SU-DHL-6 (cell line): Measurements from ENCODE around the gene IL17REL.

Experiments
- H2AFZ ChIP-seq: fragments of 200-600 bp; sonication (generic); 2 replicates; pipeline ENCODE4 v1.6.1; 2014; ENCODE audit warnings: low read depth, mild to moderate bottlenecking, moderate library complexity, mixed read lengths, antibody characterized with exemption, low read length; ENCODE audit not compliant: severe bottlenecking
- H3F3A ChIP-seq: fragments of 200-600 bp; shearing (Covaris generic); 2 replicates; pipeline ENCODE4 v1.6.0; 2016; ENCODE audit warnings: antibody characterized with exemption, mild to moderate bottlenecking; ENCODE audit not compliant: insufficient read depth
- H3K27ac ChIP-seq: fragments of 200-600 bp; sonication (generic); 2 replicates; pipeline ENCODE4 v1.5.1; 2016; ENCODE audit warnings: low read depth, mild to moderate bottlenecking, low read length, moderate library complexity, mixed read lengths
- H3K27me3 ChIP-seq: fragments of 200-600 bp; sonication (generic), shearing (Covaris generic); 2 replicates; pipeline ENCODE4 v1.6.0; 2014; ENCODE audit warnings: mild to moderate bottlenecking, low read length
- H3K36me3 ChIP-seq: fragments of 200-600 bp; sonication (generic); 2 replicates; pipeline ENCODE4 v1.6.1; 2014; ENCODE audit warnings: mild to moderate bottlenecking, low read length, mixed read lengths
- H3K4me2 ChIP-seq: fragments of 300-600, 200-600 bp; shearing (Covaris generic), sonication (generic); 2 replicates; pipeline ENCODE4 v1.6.0; 2014; ENCODE audit warnings: low read length, low read depth, mild to moderate bottlenecking; ENCODE audit not compliant: poor library complexity, severe bottlenecking
- H3K4me3 ChIP-seq: fragments of 200-600 bp; sonication (generic); 2 replicates; pipeline ENCODE4 v1.5.1; 2014; ENCODE audit warnings: antibody characterized with exemption, low read length, mild to moderate bottlenecking, mixed read lengths; ENCODE audit not compliant: insufficient read depth, poor library complexity, severe bottlenecking
- H3K79me2 ChIP-seq: fragments of 200-600 bp; sonication (generic); 2 replicates; pipeline ENCODE4 v1.6.1; 2014; ENCODE audit warnings: mild to moderate bottlenecking, low read length, moderate library complexity; ENCODE audit not compliant: insufficient read depth
- H3K9ac ChIP-seq: fragments of 200-600 bp; sonication (generic); 2 replicates; pipeline ENCODE4 v1.7.0; 2014; ENCODE audit warnings: mild to moderate bottlenecking, low read length
- H3K9me2 ChIP-seq: fragments of 200-600 bp; sonication (generic); replicated peaks from 2 replicates; pipeline ENCODE4 v1.6.1; 2014; ENCODE audit warnings: low read length; ENCODE audit not compliant: insufficient read depth
- H3K9me3 ChIP-seq: fragments of 200-600 bp; sonication (generic); 2 replicates; pipeline ENCODE4 v1.6.1; 2014; ENCODE audit warnings: low read length, mixed read lengths; ENCODE audit not compliant: insufficient read depth
- H4K20me1 ChIP-seq: fragments of 200-600 bp; sonication (generic); 2 replicates; pipeline ENCODE4 v1.6.1; 2014; ENCODE audit warnings: low read depth, mild to moderate bottlenecking, antibody characterized with exemption, low read length, moderate library complexity, mixed read lengths
- CTCF ChIP-seq: fragments of 200-600 bp; sonication (generic); IDR thresholded peaks from one replicate; pipeline ENCODE4 v1.5.1; 2017; ENCODE audit warnings: antibody characterized with exemption, mild to moderate bottlenecking, low read length, moderate library complexity; ENCODE audit not compliant: insufficient read depth, poor library complexity, severe bottlenecking
- EZH2phosphoT487 ChIP-seq: fragments of 200-600 bp; sonication (generic), shearing (Covaris generic); conservative IDR thresholded peaks from 2 replicates; pipeline ENCODE4 v1.6.1; 2018; ENCODE audit warnings: mild to moderate bottlenecking, antibody characterized with exemption, low read length, moderate library complexity, mixed read lengths

IL17REL gene

DNA sequence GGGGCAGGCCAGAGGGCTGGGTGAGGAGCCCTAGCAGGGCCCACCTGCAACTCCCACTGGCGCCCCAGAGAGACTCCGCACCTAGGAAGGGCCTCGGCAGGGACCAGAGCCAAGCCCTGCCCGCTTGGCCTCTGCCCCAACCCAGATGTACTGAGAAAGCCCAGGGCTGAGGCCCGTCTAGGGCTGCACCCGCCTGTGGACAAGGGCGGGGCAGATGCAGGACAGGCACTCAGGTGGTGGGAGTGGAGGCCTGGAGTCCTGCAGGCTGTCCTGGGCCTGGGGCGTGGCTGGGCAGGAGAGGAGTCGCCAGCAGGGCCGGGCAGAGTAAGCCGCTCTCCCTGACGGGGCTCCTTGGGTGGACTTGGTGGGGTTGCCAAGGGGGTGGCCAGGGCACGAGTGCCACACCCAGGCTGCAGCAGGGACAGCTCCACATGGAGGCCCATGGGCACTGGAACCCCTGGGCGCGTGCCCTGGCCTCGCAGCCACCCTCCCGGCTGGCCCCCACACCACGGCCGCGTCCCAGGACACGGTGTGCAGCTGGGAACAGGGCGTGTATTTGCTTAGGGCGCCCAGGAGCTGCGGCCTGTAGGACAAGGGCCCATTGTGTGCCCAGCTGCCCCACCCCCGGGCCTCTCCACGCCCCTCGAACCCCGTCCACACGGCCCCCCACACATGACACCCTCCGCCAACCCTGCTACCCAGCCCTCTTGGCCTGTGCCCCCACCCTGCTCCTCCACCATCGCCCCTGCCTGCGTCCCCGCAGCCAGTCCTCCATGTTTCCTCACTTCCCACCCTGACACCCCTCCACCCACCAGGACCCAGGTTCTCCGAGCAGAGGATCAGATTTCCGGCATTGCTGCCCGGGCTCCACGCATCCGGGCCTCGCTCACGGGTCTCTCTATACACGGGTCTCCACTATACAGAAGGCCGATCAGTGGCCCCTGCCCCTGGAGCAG lies 63.3 kb downstream of the IL17REL start:
- no peaks in the 10 kb centered on the region for H3K27me3 ChIP-seq
- TF ChIP-seq CTCF (no peak), EZH2phosphoT487 (no peak)
- no peak overlapping the region for H3K27ac ChIP-seq
- no peak overlapping the region for H3K4me3 ChIP-seq
- no peak overlapping the region for H3K9ac ChIP-seq
- no peaks in the 10 kb centered on the region for H3K9me3 ChIP-seq
- H3K4me2 ChIP-seq = no peak overlapping the region
- no peak overlapping the region for H2AFZ ChIP-seq
- H3K79me2 ChIP-seq = no peaks in the 10 kb centered on the region
- H4K20me1 ChIP-seq = no peaks in the 10 kb centered on the region
- H3F3A ChIP-seq = no peaks in the 10 kb centered on the region
- H3K9me2 ChIP-seq = no peaks in the 10 kb centered on the region
- H3K36me3 ChIP-seq = no peaks in the 10 kb centered on the region

GRCh38 chr22:49948116-49948957 lies 64.2 kb downstream of the IL17REL start:
- no peak overlapping the region for H2AFZ ChIP-seq
- H3K4me3 ChIP-seq = no peak overlapping the region
- no peaks in the 10 kb centered on the region for H3K9me3 ChIP-seq
- H3K4me2 ChIP-seq = no peak overlapping the region
- no peak overlapping the region for H3K27ac ChIP-seq
- H3K9ac ChIP-seq = no peak overlapping the region
- H4K20me1 ChIP-seq = no peaks in the 10 kb centered on the region
- no peaks in the 10 kb centered on the region for H3F3A ChIP-seq
- H3K79me2 ChIP-seq = no peaks in the 10 kb centered on the region
- H3K36me3 ChIP-seq = no peaks in the 10 kb centered on the region
- no peaks in the 10 kb centered on the region for H3K9me2 ChIP-seq
- no peaks in the 10 kb centered on the region for H3K27me3 ChIP-seq
- no peak for TF ChIP-seq EZH2phosphoT487
- TF ChIP-seq CTCF = no peak

DNA sequence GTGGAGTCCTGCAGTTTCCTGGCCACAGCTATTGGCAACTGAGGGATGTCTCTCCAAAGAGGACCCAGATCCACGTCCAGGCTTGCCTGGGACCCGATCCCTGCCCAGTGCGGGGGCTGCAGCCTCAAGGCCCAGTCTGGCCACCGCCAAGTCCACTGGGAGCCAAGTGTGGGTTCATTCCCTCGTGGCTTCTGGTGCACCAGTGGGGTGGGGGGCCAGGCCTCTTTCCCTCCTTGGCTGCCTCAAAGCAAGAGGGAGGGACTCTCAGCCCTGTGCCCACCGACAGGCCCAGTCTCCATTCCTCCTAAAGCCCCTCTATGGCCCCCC lies 65.3 kb downstream of the IL17REL start:
- no peak overlapping the region for H3K9ac ChIP-seq
- H3K79me2 ChIP-seq = no peaks in the 10 kb centered on the region

More for the DNA sequence above, 65.3 kb downstream of the IL17REL start:
- Histone ChIP-seq H3K9me3 (no peaks in the 10 kb centered on the region), H2AFZ (no peak overlapping the region), H3K36me3 (no peaks in the 10 kb centered on the region), H3F3A (no peaks in the 10 kb centered on the region), H3K27me3 (no peaks in the 10 kb centered on the region), H3K27ac (no peak overlapping the region), H3K4me3 (no peak overlapping the region), H3K4me2 (no peak overlapping the region), H3K9me2 (no peaks in the 10 kb centered on the region), H4K20me1 (no peaks in the 10 kb centered on the region)
- TF ChIP-seq CTCF = no peak
- TF ChIP-seq EZH2phosphoT487 = no peak
